Measurements from ENCODE around the gene RBM7. TPM values are rescaled to one million over a fixed set of nuclear protein-coding genes. Genes with fewer than 3 reads are reported as not detected.

The RBM7 gene
- polyA plus RNA-seq, 1 donor (not counting 4 experiments of a cell fraction or from before 2014, with no cell fraction given) = 38.2 TPM

GRCh38 chr11:114354076-114354475, 46.4 kb upstream of the RBM7 start:
- dilution Hi-C loops (cut with MboI; ENCODE audit: extremely low pct_ligation_motif_present, low sequenced_read_pairs) = no loop called here
- TF ChIP-seq EZH2 (IDR thresholded peaks at IDR 0.05; ENCODE audit: low read length) (no peak), CTCF (optimal IDR thresholded peaks at IDR 0.05 in 1 of 3, IDR thresholded peaks at IDR 0.05 in 1 of 3, conservative IDR thresholded peaks at IDR 0.05 in 1 of 3; ENCODE audit: extremely low read depth in 1 of 3, insufficient read depth in 2 of 3, low read length in 3 of 3) (no peak)
- Histone ChIP-seq H3K79me2 (ENCODE audit: control insufficient read depth, insufficient read depth, low read length) (no peaks in the 10 kb centered on the region), H4K20me1 (ENCODE audit: control insufficient read depth, extremely low read depth, insufficient read depth, low read length) (no peaks in the 10 kb centered on the region), H3K4me1 (ENCODE audit: control insufficient read depth, extremely low read depth, insufficient read depth, low read length) (peaks cover 20% of the 10 kb centered on the region), H3K27ac (ENCODE audit: control insufficient read depth, insufficient read depth, low read length) (no peak overlapping the region), H3K4me3 (ENCODE audit: control insufficient read depth in 2 of 3, extremely low read depth in 1 of 3, insufficient read depth in 2 of 3, low read depth in 1 of 3, low read length in 3 of 3) (no peak overlapping the region), H2AFZ (ENCODE audit: control insufficient read depth, low read length) (no peak overlapping the region), H3K36me3 (ENCODE audit: control insufficient read depth in 2 of 2, extremely low read depth in 1 of 2, insufficient read depth in 2 of 2, low read length in 2 of 2) (no peaks in the 10 kb centered on the region), H3K9me3 (ENCODE audit: control insufficient read depth, low read depth, low read length) (no peaks in the 10 kb centered on the region), H3K9ac (ENCODE audit: control insufficient read depth, extremely low read depth, insufficient read depth, low read length) (no peak overlapping the region), H3K9me1 (ENCODE audit: control insufficient read depth, extremely low read depth, insufficient read depth, low read length) (no peaks in the 10 kb centered on the region), H3K27me3 (ENCODE audit: control insufficient read depth, extremely low read depth, insufficient read depth, low read length) (no peaks in the 10 kb centered on the region), H3K4me2 (ENCODE audit: control insufficient read depth, extremely low read depth, insufficient read depth, low read depth, low read length) (peak overlapping the region; percentile 48)
- FAIRE-seq = peak; percentile 92
- DNase-seq (ENCODE audit: low read depth, low spot score) = peak; percentile 95

GRCh38 chr11:114358716-114359115, 41.8 kb upstream of the RBM7 start:
- Histone ChIP-seq H4K20me1 (ENCODE audit: control insufficient read depth, extremely low read depth, insufficient read depth, low read length) (no peaks in the 10 kb centered on the region), H3K4me2 (ENCODE audit: control insufficient read depth, extremely low read depth, insufficient read depth, low read depth, low read length) (no peak overlapping the region), H3K27ac (ENCODE audit: control insufficient read depth, insufficient read depth, low read length) (peak overlapping the region; percentile 4), H3K4me3 (ENCODE audit: control insufficient read depth in 2 of 3, extremely low read depth in 1 of 3, insufficient read depth in 2 of 3, low read depth in 1 of 3, low read length in 3 of 3) (no peak overlapping the region), H2AFZ (ENCODE audit: control insufficient read depth, low read length) (peak overlapping the region; percentile 87), H3K79me2 (ENCODE audit: control insufficient read depth, insufficient read depth, low read length) (no peaks in the 10 kb centered on the region), H3K9me3 (ENCODE audit: control insufficient read depth, low read depth, low read length) (no peaks in the 10 kb centered on the region), H3K9me1 (ENCODE audit: control insufficient read depth, extremely low read depth, insufficient read depth, low read length) (no peaks in the 10 kb centered on the region), H3K9ac (ENCODE audit: control insufficient read depth, extremely low read depth, insufficient read depth, low read length) (no peak overlapping the region), H3K27me3 (ENCODE audit: control insufficient read depth, extremely low read depth, insufficient read depth, low read length) (no peaks in the 10 kb centered on the region), H3K4me1 (ENCODE audit: control insufficient read depth, extremely low read depth, insufficient read depth, low read length) (peaks cover 17% of the 10 kb centered on the region), H3K36me3 (ENCODE audit: control insufficient read depth in 2 of 2, extremely low read depth in 1 of 2, insufficient read depth in 2 of 2, low read length in 2 of 2) (no peaks in the 10 kb centered on the region)
- DNase-seq (ENCODE audit: low read depth, low spot score) (no peak), FAIRE-seq (peak; percentile 80)
- TF ChIP-seq CTCF (optimal IDR thresholded peaks at IDR 0.05 in 1 of 3, IDR thresholded peaks at IDR 0.05 in 1 of 3, conservative IDR thresholded peaks at IDR 0.05 in 1 of 3; ENCODE audit: extremely low read depth in 1 of 3, insufficient read depth in 2 of 3, low read length in 3 of 3) (no peak), EZH2 (IDR thresholded peaks at IDR 0.05; ENCODE audit: low read length) (no peak)
- dilution Hi-C loops (cut with MboI; ENCODE audit: extremely low pct_ligation_motif_present, low sequenced_read_pairs) = no loop called here
